HL-60 (cell line): ENCODE measurements around the gene SDCBP2.

Source experiments
- DNase-seq, 2 experiments: peaks; one replicate each; pipeline ENCODE4 v3.0.0-alpha.2; 2010 to 2020; ENCODE audit warnings: low read depth in 1 of 2, low spot score in 1 of 2
- H3K27ac ChIP-seq: fragments of 250-450 bp; sonication (Bioruptor Pico); replicated peaks from 2 replicates; pipeline ENCODE4 v1.5.1; 2020; ENCODE audit warnings: mild to moderate bottlenecking, moderate library complexity
- H3K27me3 ChIP-seq: fragments of 250-450 bp; sonication (Bioruptor Pico); 2 replicates; pipeline ENCODE4 v1.5.1; 2021; ENCODE audit warnings: mild to moderate bottlenecking, moderate library complexity; ENCODE audit not compliant: insufficient read depth, poor library complexity, severe bottlenecking
- H3K4me3 ChIP-seq: replicated peaks from 2 replicates; pipeline ENCODE4 v1.5.1; 2011; ENCODE audit warnings: mild to moderate bottlenecking, control low read depth, low read length; ENCODE audit not compliant: insufficient read depth
- GABPA ChIP-seq: IDR thresholded peaks from 2 replicates; pipeline ENCODE4 v1.6.1; 2012; ENCODE audit warnings: low read depth
- POLR2AphosphoS5 ChIP-seq: IDR thresholded peaks from 2 replicates; pipeline ENCODE4 v1.6.1; 2012; ENCODE audit warnings: low read depth
- SPI1 ChIP-seq: IDR thresholded peaks from 2 replicates; pipeline ENCODE4 v1.6.1; 2012; ENCODE audit warnings: low read depth, mild to moderate bottlenecking, borderline replicate concordance
- TF ChIP-seq, protein P1 (sequence below): IDR thresholded peaks from 2 replicates; pipeline ENCODE4 v1.6.1; 2012; ENCODE audit warnings: low read depth; ENCODE audit not compliant: insufficient replicate concordance
- TF ChIP-seq, protein P2 (sequence below): IDR thresholded peaks from one replicate; pipeline ENCODE4 v1.5.1; 2011; ENCODE audit warnings: low read length, control low read depth, inconsistent platforms; ENCODE audit not compliant: insufficient read depth

Gene SDCBP2

DNA sequence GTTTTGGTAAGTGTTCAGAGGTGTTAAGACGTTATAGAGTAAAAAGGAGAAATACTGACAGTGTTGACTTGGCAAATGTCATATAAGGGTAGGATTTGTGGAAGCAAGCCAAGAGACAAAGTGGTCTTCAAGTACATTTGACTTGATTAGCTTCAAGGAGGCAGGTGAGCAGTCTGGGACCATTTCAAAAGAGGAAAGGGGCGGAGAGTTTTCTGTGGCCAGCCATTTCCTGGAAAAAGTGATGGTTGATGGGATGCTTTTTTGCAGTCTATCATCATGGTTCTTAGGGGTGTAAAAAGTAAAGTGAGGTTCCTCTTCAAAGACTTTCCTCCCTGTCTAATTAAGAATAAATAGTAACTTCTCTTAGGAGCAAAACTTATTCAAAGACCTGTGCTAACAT, 35.2 kb upstream of the SDCBP2 start:
- TF ChIP-seq POLR2AphosphoS5: no peak
- TF ChIP-seq SPI1: no peak
- no peak for TF ChIP-seq GABPA
- TF ChIP-seq, protein P1, sequence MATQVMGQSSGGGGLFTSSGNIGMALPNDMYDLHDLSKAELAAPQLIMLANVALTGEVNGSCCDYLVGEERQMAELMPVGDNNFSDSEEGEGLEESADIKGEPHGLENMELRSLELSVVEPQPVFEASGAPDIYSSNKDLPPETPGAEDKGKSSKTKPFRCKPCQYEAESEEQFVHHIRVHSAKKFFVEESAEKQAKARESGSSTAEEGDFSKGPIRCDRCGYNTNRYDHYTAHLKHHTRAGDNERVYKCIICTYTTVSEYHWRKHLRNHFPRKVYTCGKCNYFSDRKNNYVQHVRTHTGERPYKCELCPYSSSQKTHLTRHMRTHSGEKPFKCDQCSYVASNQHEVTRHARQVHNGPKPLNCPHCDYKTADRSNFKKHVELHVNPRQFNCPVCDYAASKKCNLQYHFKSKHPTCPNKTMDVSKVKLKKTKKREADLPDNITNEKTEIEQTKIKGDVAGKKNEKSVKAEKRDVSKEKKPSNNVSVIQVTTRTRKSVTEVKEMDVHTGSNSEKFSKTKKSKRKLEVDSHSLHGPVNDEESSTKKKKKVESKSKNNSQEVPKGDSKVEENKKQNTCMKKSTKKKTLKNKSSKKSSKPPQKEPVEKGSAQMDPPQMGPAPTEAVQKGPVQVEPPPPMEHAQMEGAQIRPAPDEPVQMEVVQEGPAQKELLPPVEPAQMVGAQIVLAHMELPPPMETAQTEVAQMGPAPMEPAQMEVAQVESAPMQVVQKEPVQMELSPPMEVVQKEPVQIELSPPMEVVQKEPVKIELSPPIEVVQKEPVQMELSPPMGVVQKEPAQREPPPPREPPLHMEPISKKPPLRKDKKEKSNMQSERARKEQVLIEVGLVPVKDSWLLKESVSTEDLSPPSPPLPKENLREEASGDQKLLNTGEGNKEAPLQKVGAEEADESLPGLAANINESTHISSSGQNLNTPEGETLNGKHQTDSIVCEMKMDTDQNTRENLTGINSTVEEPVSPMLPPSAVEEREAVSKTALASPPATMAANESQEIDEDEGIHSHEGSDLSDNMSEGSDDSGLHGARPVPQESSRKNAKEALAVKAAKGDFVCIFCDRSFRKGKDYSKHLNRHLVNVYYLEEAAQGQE: no peak
- TF ChIP-seq, protein P2, sequence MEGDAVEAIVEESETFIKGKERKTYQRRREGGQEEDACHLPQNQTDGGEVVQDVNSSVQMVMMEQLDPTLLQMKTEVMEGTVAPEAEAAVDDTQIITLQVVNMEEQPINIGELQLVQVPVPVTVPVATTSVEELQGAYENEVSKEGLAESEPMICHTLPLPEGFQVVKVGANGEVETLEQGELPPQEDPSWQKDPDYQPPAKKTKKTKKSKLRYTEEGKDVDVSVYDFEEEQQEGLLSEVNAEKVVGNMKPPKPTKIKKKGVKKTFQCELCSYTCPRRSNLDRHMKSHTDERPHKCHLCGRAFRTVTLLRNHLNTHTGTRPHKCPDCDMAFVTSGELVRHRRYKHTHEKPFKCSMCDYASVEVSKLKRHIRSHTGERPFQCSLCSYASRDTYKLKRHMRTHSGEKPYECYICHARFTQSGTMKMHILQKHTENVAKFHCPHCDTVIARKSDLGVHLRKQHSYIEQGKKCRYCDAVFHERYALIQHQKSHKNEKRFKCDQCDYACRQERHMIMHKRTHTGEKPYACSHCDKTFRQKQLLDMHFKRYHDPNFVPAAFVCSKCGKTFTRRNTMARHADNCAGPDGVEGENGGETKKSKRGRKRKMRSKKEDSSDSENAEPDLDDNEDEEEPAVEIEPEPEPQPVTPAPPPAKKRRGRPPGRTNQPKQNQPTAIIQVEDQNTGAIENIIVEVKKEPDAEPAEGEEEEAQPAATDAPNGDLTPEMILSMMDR: no peak
- Histone ChIP-seq H3K27ac (no peak overlapping the region), H3K4me3 (no peak overlapping the region), H3K27me3 (no peaks in the 10 kb centered on the region)
- no peak for DNase-seq

DNA sequence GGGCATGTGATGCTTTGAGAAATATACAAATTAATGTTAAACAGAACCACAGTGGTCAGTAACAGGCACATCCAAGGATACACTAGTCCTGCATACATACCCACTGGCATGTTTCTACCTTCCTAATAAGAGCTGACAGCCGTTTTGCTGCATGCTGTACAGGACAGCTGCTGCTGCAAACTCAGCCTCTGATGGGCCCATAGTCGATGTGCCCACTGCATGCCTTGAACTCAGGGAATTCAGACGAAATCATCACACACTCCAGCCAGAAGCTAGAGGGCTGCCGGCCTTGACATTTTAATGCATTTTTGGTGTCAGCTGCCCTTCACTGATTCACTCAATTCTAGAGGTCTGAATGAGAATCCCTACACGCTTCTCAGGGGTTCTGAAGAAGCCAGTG, 34.6 kb upstream of the SDCBP2 start:
- DNase-seq: no peak
- Histone ChIP-seq H3K4me3 (no peak overlapping the region), H3K27me3 (no peaks in the 10 kb centered on the region), H3K27ac (no peak overlapping the region)
- TF ChIP-seq GABPA (no peak), POLR2AphosphoS5 (no peak), SPI1 (no peak)
- TF ChIP-seq, protein P2: no peak
- TF ChIP-seq, protein P1: no peak

DNA sequence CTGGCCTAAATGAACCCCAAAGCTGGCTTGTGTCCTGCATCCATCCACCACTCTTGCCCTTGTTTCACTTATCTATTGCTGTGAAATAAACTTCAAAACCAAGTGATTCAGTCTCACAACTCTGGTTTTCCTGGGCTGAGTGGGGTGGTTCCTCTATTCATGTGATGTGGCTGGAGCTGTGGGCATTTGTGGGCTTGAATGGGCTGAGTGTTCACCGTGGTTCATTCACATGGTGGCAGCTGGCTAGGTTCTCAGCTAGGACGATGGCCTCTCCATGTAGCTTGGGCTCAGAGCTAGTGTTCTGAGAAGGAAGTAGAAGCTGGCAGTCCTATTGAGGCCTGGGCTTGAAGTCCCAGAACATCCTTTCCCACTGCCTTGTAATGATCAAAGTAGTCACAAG, 33.5 kb upstream of the SDCBP2 start:
- TF ChIP-seq GABPA: no peak
- TF ChIP-seq, protein P2: no peak
- TF ChIP-seq, protein P1: no peak
- no peak for TF ChIP-seq SPI1
- Histone ChIP-seq H3K27ac (no peak overlapping the region), H3K27me3 (no peaks in the 10 kb centered on the region), H3K4me3 (no peak overlapping the region)
- no peak for DNase-seq
